ENCODE results near the gene MSANTD3.

GRCh38 chr9:100499866-100500265 is 72.9 kb downstream of the MSANTD3 start:
- TF ChIP-seq, protein P1, sequence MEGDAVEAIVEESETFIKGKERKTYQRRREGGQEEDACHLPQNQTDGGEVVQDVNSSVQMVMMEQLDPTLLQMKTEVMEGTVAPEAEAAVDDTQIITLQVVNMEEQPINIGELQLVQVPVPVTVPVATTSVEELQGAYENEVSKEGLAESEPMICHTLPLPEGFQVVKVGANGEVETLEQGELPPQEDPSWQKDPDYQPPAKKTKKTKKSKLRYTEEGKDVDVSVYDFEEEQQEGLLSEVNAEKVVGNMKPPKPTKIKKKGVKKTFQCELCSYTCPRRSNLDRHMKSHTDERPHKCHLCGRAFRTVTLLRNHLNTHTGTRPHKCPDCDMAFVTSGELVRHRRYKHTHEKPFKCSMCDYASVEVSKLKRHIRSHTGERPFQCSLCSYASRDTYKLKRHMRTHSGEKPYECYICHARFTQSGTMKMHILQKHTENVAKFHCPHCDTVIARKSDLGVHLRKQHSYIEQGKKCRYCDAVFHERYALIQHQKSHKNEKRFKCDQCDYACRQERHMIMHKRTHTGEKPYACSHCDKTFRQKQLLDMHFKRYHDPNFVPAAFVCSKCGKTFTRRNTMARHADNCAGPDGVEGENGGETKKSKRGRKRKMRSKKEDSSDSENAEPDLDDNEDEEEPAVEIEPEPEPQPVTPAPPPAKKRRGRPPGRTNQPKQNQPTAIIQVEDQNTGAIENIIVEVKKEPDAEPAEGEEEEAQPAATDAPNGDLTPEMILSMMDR (IDR thresholded peaks at IDR 0.05), result no peak
- TF ChIP-seq POLR2A (IDR thresholded peaks at IDR 0.05) (no peak), EP300 (IDR thresholded peaks at IDR 0.05) (no peak), POLR2AphosphoS5 (IDR thresholded peaks at IDR 0.05) (no peak)
